Middle frontal gyrus (tissue), 1 donor: ENCODE measurements around the gene ABLIM2.

Experiments
- DNase-seq: peaks from one replicate; pipeline ENCODE4 v3.0.0-alpha.2; 2015; ENCODE audit warnings: low spot score; ENCODE audit errors: extremely low spot score

The ABLIM2 gene

GRCh38 chr4:8073206-8073863, 85.3 kb downstream of the ABLIM2 start:
- DNase-seq = no peak

- no peak for DNase-seq
Measured at GRCh38 chr4:8072235-8072968, 86.2 kb downstream of the ABLIM2 start.

- DNase-seq = no peak
Measured at GRCh38 chr4:8071766-8072165, 86.8 kb downstream of the ABLIM2 start.

- peak; percentile 44 for DNase-seq
Measured at GRCh38 chr4:8070736-8071718, 87.6 kb downstream of the ABLIM2 start.

GRCh38 chr4:8069102-8069752, 89.4 kb downstream of the ABLIM2 start:
- DNase-seq = no peak

GRCh38 chr4:8067945-8068896, 90.4 kb downstream of the ABLIM2 start:
- DNase-seq = no peak

- no peak for DNase-seq
Measured at GRCh38 chr4:8067274-8067936, 91.2 kb downstream of the ABLIM2 start.

- no peak for DNase-seq
Measured at GRCh38 chr4:8066336-8066931, 92.2 kb downstream of the ABLIM2 start.

GRCh38 chr4:8063974-8064563, 94.5 kb downstream of the ABLIM2 start:
- no peak for DNase-seq

- no peak for DNase-seq
Measured at GRCh38 chr4:8061573-8061972, 97.0 kb downstream of the ABLIM2 start.

GRCh38 chr4:8061145-8061544, 97.5 kb downstream of the ABLIM2 start:
- no peak for DNase-seq

- no peak for DNase-seq
Measured at GRCh38 chr4:8060632-8061031, 98.0 kb downstream of the ABLIM2 start.

GRCh38 chr4:8058031-8058479, 100.6 kb downstream of the ABLIM2 start:
- DNase-seq = no peak

GRCh38 chr4:8055206-8055605, 103.4 kb downstream of the ABLIM2 start:
- DNase-seq = no peak

- DNase-seq = no peak
Measured at GRCh38 chr4:8053688-8054449, 104.7 kb downstream of the ABLIM2 start.

GRCh38 chr4:8052160-8052691, 106.4 kb downstream of the ABLIM2 start:
- DNase-seq = no peak

GRCh38 chr4:8051644-8052043, 107.0 kb downstream of the ABLIM2 start:
- no peak for DNase-seq
